Skeletal muscle satellite cell (primary cell): Measurements from ENCODE around the gene EFL1.
"Not testable (repeated sequence)": the region's sequence is repeated elsewhere in the genome, so short reads cannot be mapped to it uniquely, and the experiment has no call there.

Experiments
- H3K27me3 ChIP-seq: 2 replicates; pipeline ENCODE4 v1.7.0; 2013; ENCODE audit warnings: low read length; ENCODE audit not compliant: control insufficient read depth, insufficient read depth
- H3K36me3 ChIP-seq: 2 replicates; pipeline ENCODE4 v1.7.0; 2013; ENCODE audit warnings: mild to moderate bottlenecking, control low read depth, low read length; ENCODE audit not compliant: insufficient read depth
- H3K4me1 ChIP-seq: 2 replicates; pipeline ENCODE4 v1.7.0; 2013; ENCODE audit warnings: low read length; ENCODE audit not compliant: control insufficient read depth, insufficient read depth
- H3K4me2 ChIP-seq: 2 replicates; pipeline ENCODE4 v1.7.0; 2013; ENCODE audit warnings: mild to moderate bottlenecking, low read length
- H3K4me3 ChIP-seq: 2 replicates; pipeline ENCODE4 v1.7.0; 2013; ENCODE audit warnings: low read length
- H3K9ac ChIP-seq: 2 replicates; pipeline ENCODE4 v1.7.0; 2013; ENCODE audit warnings: mild to moderate bottlenecking, low read depth, low read length, moderate library complexity
- H3K9me3 ChIP-seq: replicated peaks from 2 replicates; pipeline ENCODE4 v1.7.0; 2013; ENCODE audit warnings: mild to moderate bottlenecking, control low read depth, low read length

EFL1 gene

GRCh38 chr15:82299511-82299914 is 37.0 kb upstream of the EFL1 start:
- H3K9me3 ChIP-seq, H3K9ac ChIP-seq, H3K36me3 ChIP-seq, H3K4me3 ChIP-seq, H3K4me2 ChIP-seq, H3K27me3 ChIP-seq: not testable (repeated sequence)
- peaks cover 11% of the 10 kb centered on the region for H3K4me1 ChIP-seq

DNA sequence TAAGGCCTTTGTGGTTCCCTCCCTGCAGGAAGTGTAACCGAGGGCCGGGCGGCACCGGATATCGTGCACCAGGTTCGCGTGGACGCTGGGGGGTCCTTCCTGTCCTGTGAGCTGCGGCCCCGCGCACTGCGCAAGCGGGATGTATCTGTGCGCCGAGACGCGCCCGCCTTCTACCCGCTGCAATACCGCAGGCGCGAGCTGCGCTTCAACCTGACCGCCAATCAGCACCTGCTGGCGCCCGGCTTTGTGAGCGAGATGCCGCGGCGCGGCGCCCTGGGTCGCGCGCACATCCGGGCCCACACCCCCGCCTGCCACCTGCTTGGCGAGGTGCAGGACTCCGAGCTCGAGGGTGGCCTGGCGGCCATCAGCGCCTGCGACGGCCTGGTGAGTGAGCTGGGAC is 36.0 kb upstream of the EFL1 start:
- no peak overlapping the region for H3K4me2 ChIP-seq
- H3K9ac ChIP-seq: no peak overlapping the region
- no peaks in the 10 kb centered on the region for H3K36me3 ChIP-seq
- peaks cover 11% of the 10 kb centered on the region for H3K4me1 ChIP-seq
- H3K4me3 ChIP-seq: no peak overlapping the region
- H3K27me3 ChIP-seq: no peaks in the 10 kb centered on the region
- H3K9me3 ChIP-seq: no peaks in the 10 kb centered on the region

DNA sequence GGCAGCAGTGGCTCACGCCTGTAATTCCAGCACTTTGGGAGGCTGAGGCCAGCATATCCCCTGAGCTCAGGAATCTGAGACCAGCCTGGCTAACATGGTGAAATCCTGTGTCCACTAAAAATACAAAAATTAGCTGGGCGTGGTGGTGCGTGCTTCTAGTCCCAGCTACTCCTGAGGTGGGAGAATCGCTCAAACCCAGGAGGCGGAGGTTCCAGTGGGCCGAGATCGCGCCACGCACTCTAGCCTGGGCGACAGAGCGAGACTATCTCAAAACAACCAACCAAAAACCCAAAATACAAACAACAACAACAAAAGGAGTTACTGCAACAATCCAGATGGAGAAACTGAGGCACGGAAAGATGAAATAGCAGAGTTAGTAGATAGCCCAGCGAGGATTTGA is 35.5 kb upstream of the EFL1 start:
- no peaks in the 10 kb centered on the region for H3K36me3 ChIP-seq
- no peaks in the 10 kb centered on the region for H3K27me3 ChIP-seq
- H3K4me1 ChIP-seq: peaks cover 11% of the 10 kb centered on the region
- no peak overlapping the region for H3K4me2 ChIP-seq
- H3K9me3 ChIP-seq: no peaks in the 10 kb centered on the region
- no peak overlapping the region for H3K9ac ChIP-seq
- no peak overlapping the region for H3K4me3 ChIP-seq

DNA sequence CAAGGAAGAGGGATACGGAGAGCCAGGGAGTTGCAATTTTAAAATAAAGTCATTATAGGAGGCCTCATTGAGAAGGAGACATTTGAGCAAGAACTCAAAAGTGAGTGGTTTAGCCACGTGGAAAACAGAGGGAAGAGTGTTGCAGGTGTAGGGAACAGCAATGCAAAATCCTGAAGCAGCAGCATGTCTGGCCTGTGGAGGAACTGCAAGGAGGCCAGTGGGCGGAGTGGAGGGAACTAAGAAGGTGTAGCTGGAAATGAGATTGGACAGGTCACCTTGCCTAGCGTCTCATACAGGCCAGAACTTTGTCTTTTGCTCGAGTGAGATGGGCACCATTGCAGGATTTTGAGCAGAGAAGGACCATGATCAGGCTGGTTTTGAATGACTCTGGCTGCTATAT is 35.0 kb upstream of the EFL1 start:
- H3K36me3 ChIP-seq: no peaks in the 10 kb centered on the region
- peaks cover 11% of the 10 kb centered on the region for H3K4me1 ChIP-seq

DNA sequence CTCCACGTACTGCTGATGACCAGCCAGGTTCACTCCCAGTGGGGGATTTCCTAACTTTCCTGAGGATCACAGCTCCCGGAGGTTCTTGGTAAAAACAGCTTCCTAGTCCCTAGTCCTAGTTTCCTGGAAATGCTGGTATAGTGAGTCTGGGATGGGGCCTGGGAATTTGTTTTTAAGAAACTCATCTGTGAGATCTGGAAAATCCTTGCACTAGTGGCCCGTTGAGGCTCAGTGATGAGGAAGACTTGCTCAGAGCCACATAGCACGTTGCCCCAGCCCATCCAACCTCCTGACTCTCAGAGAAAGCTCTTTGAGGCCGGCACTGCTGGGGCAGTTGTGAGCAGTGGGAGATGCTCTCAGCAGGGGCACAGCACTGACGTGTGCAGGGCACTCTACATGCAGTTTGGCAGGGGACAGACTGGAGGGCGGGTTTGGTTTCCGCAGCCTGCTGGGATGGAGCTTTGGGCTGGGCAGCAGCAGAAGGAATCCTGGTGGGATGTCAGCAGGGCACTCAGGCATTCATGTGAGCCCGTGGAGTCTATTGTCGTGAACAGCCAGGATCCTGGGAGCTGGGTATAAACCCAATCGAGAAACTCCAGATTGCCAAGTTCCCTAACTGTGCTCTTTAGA is 31.6 kb upstream of the EFL1 start:
- Histone ChIP-seq H3K4me2 (no peak overlapping the region), H3K4me3 (no peak overlapping the region), H3K27me3 (no peaks in the 10 kb centered on the region), H3K4me1 (peaks cover 2% of the 10 kb centered on the region), H3K36me3 (no peaks in the 10 kb centered on the region), H3K9ac (no peak overlapping the region), H3K9me3 (no peaks in the 10 kb centered on the region)

More for the DNA sequence above, 35.0 kb upstream of the EFL1 start:
- Histone ChIP-seq H3K27me3 (no peaks in the 10 kb centered on the region), H3K9ac (no peak overlapping the region), H3K9me3 (no peaks in the 10 kb centered on the region), H3K4me3 (no peak overlapping the region), H3K4me2 (no peak overlapping the region)

DNA sequence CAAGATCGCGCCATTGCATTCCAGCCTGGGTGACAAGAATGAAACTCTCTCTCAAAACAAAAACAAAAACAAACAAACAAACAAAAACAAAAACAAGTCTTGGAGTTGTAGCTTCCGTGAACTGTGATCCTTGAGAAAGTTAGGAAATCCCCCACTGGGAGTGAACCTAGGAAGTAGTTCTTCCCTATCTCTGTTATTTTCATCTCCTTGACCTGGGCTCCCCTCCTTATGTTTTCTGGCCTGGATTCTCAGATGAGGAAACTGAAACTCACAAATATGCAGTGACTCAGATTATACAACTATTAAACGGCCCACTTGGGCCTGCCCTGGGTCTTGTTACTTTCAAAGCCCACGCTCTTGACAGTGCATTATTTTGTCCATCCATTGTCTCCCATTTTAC is 29.7 kb upstream of the EFL1 start:
- no peaks in the 10 kb centered on the region for H3K27me3 ChIP-seq
- no peak overlapping the region for H3K4me2 ChIP-seq
- no peak overlapping the region for H3K9ac ChIP-seq
- H3K9me3 ChIP-seq: no peaks in the 10 kb centered on the region
- no peaks in the 10 kb centered on the region for H3K36me3 ChIP-seq
- no peak overlapping the region for H3K4me3 ChIP-seq
- peaks cover 2% of the 10 kb centered on the region for H3K4me1 ChIP-seq

DNA sequence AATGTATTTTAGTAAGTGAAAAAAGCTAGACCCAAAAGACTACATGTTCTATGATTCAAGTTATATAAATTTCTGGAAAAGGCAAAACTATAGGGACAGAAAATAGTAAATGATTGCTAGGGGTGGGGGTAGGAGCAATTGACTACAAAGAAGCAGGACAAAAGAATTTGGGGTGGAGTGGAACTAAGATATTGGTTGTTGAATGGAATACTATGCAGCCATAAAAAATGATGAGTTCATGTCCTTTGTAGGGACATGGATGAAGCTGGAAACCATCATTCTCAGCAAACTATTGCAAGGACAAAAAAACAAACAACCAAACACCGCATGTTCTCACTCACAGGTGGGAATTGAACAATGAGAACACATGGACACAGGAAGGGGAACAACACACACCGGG is 25.7 kb upstream of the EFL1 start:
- H3K4me1 ChIP-seq, H3K9ac ChIP-seq: not testable (repeated sequence)

DNA sequence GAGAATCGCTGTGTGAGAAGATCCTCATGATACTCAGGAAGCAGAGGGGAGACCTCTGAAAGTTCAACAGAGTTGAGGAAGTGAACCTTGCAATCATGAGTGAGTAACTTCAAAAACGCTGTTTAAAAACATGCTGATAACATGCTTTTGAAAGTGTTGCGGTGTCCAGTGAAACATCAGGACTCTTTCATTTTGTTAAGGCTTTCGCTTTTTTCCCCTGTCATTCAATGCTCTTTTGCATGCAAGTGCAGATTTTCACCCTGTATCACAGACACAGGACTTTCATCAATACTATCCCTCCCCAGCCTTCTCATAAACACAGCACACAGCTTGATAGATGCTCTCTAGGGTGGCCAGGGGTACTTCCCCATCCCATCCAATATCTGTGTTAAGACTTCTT is 23.9 kb upstream of the EFL1 start:
- not testable (repeated sequence) for H3K4me1 ChIP-seq, H3K4me2 ChIP-seq, H3K36me3 ChIP-seq, H3K9me3 ChIP-seq, H3K27me3 ChIP-seq, H3K9ac ChIP-seq, H3K4me3 ChIP-seq

More for the DNA sequence above, 25.7 kb upstream of the EFL1 start:
- H3K4me3 ChIP-seq, H3K27me3 ChIP-seq, H3K9me3 ChIP-seq, H3K36me3 ChIP-seq, H3K4me2 ChIP-seq: not testable (repeated sequence)

DNA sequence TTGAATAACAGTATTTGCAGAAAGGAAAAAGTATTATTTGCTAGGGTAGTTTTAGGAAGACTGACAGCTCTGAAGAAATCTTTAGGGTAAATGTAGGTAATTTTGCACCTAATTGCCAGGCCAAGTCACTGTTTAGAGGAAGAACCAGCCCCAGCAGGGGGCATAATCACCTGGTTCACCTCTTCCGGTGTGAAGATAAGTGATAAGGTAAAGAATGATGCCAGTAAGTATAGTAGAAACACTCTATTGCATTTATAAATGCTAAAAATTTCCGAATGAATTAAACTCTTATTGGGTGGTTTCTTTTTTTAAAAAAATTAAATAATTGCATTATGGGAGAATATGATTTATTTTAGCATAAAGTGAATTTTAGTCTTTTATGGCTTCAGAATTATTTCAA is 21.8 kb upstream of the EFL1 start:
- H3K9me3 ChIP-seq, H3K9ac ChIP-seq, H3K4me3 ChIP-seq, H3K36me3 ChIP-seq, H3K4me2 ChIP-seq, H3K4me1 ChIP-seq, H3K27me3 ChIP-seq: not testable (repeated sequence)

DNA sequence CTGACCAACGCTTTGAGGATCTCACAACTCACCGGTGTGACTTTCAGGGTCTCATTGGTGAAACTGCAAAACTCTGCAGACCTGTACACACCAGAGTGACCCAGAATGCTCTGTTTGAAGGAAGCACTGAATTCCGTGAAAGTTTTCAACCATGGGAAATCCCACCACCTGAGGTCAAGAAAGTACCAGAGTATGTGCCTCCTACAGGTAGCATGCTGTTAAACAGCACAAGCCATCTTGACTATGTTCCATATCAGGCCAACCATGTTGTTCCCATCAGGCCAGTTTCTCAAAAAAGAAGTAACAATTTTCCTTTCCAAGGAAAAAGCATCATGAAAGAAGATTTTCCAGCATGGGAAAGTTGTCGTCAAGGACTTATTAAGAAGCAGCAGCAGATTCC is 19.9 kb upstream of the EFL1 start:
- not testable (repeated sequence) for H3K9ac ChIP-seq, H3K36me3 ChIP-seq, H3K4me3 ChIP-seq, H3K4me2 ChIP-seq, H3K9me3 ChIP-seq, H3K4me1 ChIP-seq
- H3K27me3 ChIP-seq: peaks cover 19% of the 10 kb centered on the region

DNA sequence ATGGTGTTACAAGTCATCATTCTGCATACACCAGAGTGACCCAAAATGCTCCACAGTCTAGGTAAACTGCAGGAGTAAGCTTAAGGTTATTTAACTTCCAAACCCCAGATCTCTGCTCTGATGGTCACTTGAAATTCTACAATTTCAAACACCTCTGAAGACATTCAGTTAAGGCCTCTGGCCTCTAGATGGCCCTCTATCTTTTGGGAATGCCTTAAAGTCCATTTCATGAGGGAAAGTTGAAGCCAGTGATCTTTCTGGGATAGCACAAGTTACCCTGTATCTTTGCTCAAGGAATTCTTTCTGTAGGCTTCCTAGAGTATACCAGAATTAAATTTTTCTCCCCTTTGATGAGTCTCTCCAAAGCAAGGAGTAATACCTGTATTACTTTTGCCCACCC is 18.7 kb upstream of the EFL1 start:
- H3K27me3 ChIP-seq: peaks cover 20% of the 10 kb centered on the region
- not testable (repeated sequence) for H3K9ac ChIP-seq, H3K9me3 ChIP-seq, H3K4me2 ChIP-seq, H3K4me3 ChIP-seq, H3K36me3 ChIP-seq, H3K4me1 ChIP-seq

- Histone ChIP-seq H3K27me3 (peaks cover 20% of the 10 kb centered on the region), H3K36me3 (no peaks in the 10 kb centered on the region), H3K4me2 (no peak overlapping the region), H3K9me3 (no peaks in the 10 kb centered on the region), H3K4me3 (no peak overlapping the region), H3K4me1 (no peaks in the 10 kb centered on the region), H3K9ac (no peak overlapping the region)
Observed at GRCh38 chr15:82275410-82275809, 12.9 kb upstream of the EFL1 start.
